ENCODE results near the gene AGBL4. TPM values are rescaled to one million over a fixed set of nuclear protein-coding genes. Genes with fewer than 3 reads are reported as not detected.

The AGBL4 gene
- total RNA-seq, 1 experiment from 2014 or later = not detected

DNA sequence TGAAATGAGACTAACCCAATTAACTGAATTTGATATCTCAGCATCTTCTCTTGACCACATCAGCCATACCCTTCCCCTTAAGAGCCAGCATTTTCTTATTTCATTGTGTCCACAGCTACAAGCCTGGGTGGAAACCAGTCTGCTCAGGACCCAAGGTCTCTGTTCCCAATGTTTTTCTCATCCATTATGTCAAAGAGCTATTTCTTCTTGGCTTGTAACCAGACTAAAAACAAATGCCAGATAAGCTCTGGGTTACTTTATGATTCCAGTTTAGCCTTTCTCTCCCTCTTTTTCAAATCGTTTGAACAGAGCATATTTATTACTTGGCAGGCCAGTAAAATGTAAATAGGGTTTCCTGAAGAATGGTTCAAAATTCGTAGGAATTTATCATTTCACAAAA is 1442.5 kb downstream of the AGBL4 start:
- H3K9me3 ChIP-seq = no peaks in the 10 kb centered on the region
- H3K36me3 ChIP-seq (ENCODE audit: control insufficient read depth, insufficient read depth, low read length) = no peaks in the 10 kb centered on the region
- Mint-ChIP-seq H3K27me3 (ENCODE audit: insufficient read depth, unreplicated experiment) (peaks cover 13% of the 10 kb centered on the region), H3K4me1 (ENCODE audit: low read depth, unreplicated experiment) (no peaks in the 10 kb centered on the region), H3K4me3 (ENCODE audit: unreplicated experiment) (no peak overlapping the region), H3K36me3 (ENCODE audit: insufficient read depth, unreplicated experiment) (no peaks in the 10 kb centered on the region), H3K9me3 (ENCODE audit: unreplicated experiment) (no peaks in the 10 kb centered on the region), H3K27ac (ENCODE audit: unreplicated experiment) (no peak overlapping the region)
- intact Hi-C loops (cut with micrococcal nuclease; ENCODE audit: unreplicated experiment) = no loop called here
- H3K4me1 ChIP-seq = no peaks in the 10 kb centered on the region
- CTCF ChIA-PET = no interaction called here
- H3K27me3 ChIP-seq (replicated peaks; ENCODE audit: control insufficient read depth, insufficient read depth, low read length) = no peaks in the 10 kb centered on the region
- BruUV-seq (replicated peaks) = no TSS peak
- no peak overlapping the region for H3K4me3 ChIP-seq (ENCODE audit: low read depth, low read length)
- POLR2A ChIA-PET = no interaction called here
- DNase-seq = no peak
- TF ChIP-seq, protein P1, sequence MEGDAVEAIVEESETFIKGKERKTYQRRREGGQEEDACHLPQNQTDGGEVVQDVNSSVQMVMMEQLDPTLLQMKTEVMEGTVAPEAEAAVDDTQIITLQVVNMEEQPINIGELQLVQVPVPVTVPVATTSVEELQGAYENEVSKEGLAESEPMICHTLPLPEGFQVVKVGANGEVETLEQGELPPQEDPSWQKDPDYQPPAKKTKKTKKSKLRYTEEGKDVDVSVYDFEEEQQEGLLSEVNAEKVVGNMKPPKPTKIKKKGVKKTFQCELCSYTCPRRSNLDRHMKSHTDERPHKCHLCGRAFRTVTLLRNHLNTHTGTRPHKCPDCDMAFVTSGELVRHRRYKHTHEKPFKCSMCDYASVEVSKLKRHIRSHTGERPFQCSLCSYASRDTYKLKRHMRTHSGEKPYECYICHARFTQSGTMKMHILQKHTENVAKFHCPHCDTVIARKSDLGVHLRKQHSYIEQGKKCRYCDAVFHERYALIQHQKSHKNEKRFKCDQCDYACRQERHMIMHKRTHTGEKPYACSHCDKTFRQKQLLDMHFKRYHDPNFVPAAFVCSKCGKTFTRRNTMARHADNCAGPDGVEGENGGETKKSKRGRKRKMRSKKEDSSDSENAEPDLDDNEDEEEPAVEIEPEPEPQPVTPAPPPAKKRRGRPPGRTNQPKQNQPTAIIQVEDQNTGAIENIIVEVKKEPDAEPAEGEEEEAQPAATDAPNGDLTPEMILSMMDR (IDR thresholded peaks at IDR 0.05; ENCODE audit: insufficient read depth in 1 of 2, low read depth in 1 of 2, low read length in 1 of 2, severe bottlenecking in 1 of 2, unreplicated experiment in 1 of 2) = no peak

DNA sequence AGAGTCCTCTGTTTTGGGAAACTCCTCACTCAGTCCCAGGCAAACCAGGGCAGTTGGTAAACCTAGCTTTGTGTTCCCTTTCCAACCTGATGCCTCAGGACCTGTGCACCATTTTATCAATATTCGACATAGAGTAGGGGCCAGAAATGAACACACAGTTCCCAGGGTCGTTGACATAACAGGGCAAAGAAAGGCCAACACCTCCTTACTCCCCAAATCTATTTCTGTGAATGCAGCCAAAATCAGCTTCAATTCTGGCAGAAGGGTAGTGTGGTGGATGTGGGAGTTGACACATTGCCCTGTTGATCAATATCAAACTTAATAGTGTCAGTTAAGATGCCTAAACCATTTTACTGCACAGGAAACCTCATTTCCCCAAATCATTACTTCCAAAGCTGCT is 1447.2 kb downstream of the AGBL4 start:
- Mint-ChIP-seq H3K36me3 (ENCODE audit: insufficient read depth, unreplicated experiment) (no peaks in the 10 kb centered on the region), H3K4me3 (ENCODE audit: unreplicated experiment) (no peak overlapping the region), H3K9me3 (ENCODE audit: unreplicated experiment) (no peaks in the 10 kb centered on the region), H3K27me3 (ENCODE audit: insufficient read depth, unreplicated experiment) (peaks cover 18% of the 10 kb centered on the region), H3K27ac (ENCODE audit: unreplicated experiment) (no peak overlapping the region), H3K4me1 (ENCODE audit: low read depth, unreplicated experiment) (no peaks in the 10 kb centered on the region)
- no peaks in the 10 kb centered on the region for H3K4me1 ChIP-seq
- no peak overlapping the region for H3K4me3 ChIP-seq (ENCODE audit: low read depth, low read length)
- H3K27me3 ChIP-seq (replicated peaks; ENCODE audit: control insufficient read depth, insufficient read depth, low read length) = no peaks in the 10 kb centered on the region
- H3K36me3 ChIP-seq (ENCODE audit: control insufficient read depth, insufficient read depth, low read length) = no peaks in the 10 kb centered on the region
- no TSS peak for BruUV-seq (replicated peaks)
- H3K9me3 ChIP-seq = no peaks in the 10 kb centered on the region
- ChIA-PET CTCF (interaction anchor here (0.6 kb wide), 1 partner anchor 1546 kb away, joined by 4 read pairs; no protein-coding TSS in a partner anchor), POLR2A (no interaction called here)
- TF ChIP-seq, protein P1 (IDR thresholded peaks at IDR 0.05; ENCODE audit: insufficient read depth in 1 of 2, low read depth in 1 of 2, low read length in 1 of 2, severe bottlenecking in 1 of 2, unreplicated experiment in 1 of 2) = no peak
- DNase-seq = no peak
- intact Hi-C loops (cut with micrococcal nuclease; ENCODE audit: unreplicated experiment) = no loop called here

DNA sequence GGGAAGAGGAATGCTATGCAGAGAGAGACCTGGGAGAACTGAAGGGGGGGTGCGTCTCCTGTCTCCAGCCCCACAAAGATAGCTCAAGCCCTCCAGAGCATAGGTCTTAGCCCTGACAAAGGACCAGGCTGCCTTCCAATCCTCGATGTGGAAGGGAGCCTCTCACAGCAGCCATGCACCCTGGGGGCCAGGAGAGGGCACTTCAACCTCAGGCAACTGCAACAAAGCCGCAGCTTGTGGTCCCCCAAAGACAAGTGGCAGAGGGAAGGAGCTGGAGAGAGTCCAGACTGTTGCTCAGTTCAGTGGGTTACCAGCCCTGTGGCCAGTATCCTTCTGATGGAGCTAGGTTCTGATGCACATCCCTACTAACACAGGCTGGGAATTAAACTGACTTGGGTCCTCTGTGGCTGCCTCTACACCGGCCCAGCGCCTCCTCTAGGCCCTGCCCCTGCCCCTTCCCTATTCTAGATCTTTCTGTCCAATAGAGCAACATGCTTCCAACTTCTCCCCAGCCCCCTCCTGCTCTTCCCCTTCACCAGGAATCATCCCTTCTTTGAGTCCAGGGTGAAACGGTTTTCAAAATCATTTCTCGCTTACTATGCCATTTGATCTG is 1451.0 kb downstream of the AGBL4 start:
- H3K27ac Mint-ChIP-seq (ENCODE audit: unreplicated experiment) = no peak overlapping the region
- no peaks in the 10 kb centered on the region; the same call in none of the 2 replicates for H3K27me3 ChIP-seq (replicated peaks; ENCODE audit: control insufficient read depth, insufficient read depth, low read length)
- H3K4me3 ChIP-seq (ENCODE audit: low read depth, low read length) = no peak overlapping the region
- no peaks in the 10 kb centered on the region for H3K4me1 Mint-ChIP-seq (ENCODE audit: low read depth, unreplicated experiment)
- intact Hi-C loops (cut with micrococcal nuclease; ENCODE audit: unreplicated experiment) = loop anchor here (1.0 kb wide), 5 partner anchors 108 to 344 kb away; no protein-coding TSS in a partner anchor
- peak; percentile 65 for DNase-seq
- H3K4me1 ChIP-seq = no peaks in the 10 kb centered on the region
- TF ChIP-seq, protein P1 (IDR thresholded peaks at IDR 0.05; ENCODE audit: insufficient read depth in 1 of 2, low read depth in 1 of 2, low read length in 1 of 2, severe bottlenecking in 1 of 2, unreplicated experiment in 1 of 2) = peak; percentile 58 to 81
- no TSS peak for BruUV-seq (replicated peaks)
- H3K9me3 Mint-ChIP-seq (ENCODE audit: unreplicated experiment) = no peaks in the 10 kb centered on the region
- no peaks in the 10 kb centered on the region for H3K36me3 ChIP-seq (ENCODE audit: control insufficient read depth, insufficient read depth, low read length)
- H3K9me3 ChIP-seq = no peaks in the 10 kb centered on the region
- ChIA-PET POLR2A (no interaction called here), CTCF (interaction anchor here (0.6 to 1.3 kb wide), 11 partner anchors 17 to 590 kb away, joined by 3 to 33 read pairs (median 4); no protein-coding TSS in a partner anchor)
- H3K27me3 Mint-ChIP-seq (ENCODE audit: insufficient read depth, unreplicated experiment) = peaks cover 14% of the 10 kb centered on the region
- no peaks in the 10 kb centered on the region for H3K36me3 Mint-ChIP-seq (ENCODE audit: insufficient read depth, unreplicated experiment)
- no peak overlapping the region for H3K4me3 Mint-ChIP-seq (ENCODE audit: unreplicated experiment)
